Activated CD4-positive, alpha-beta T cell treated with anti-CD3 and anti-CD28 coated beads, Interleukin-2, amount 50 U/mL, for 16 hours (primary cell): Measurements from ENCODE around the gene CEBPZ.
"Not testable (repeated sequence)": the region's sequence is repeated elsewhere in the genome, so short reads cannot be mapped to it uniquely, and the experiment has no call there.

Experiments used
- DNase-seq: peaks from one replicate; pipeline ENCODE4 v3.0.0-alpha.2; 2020

Gene CEBPZ, protein sequence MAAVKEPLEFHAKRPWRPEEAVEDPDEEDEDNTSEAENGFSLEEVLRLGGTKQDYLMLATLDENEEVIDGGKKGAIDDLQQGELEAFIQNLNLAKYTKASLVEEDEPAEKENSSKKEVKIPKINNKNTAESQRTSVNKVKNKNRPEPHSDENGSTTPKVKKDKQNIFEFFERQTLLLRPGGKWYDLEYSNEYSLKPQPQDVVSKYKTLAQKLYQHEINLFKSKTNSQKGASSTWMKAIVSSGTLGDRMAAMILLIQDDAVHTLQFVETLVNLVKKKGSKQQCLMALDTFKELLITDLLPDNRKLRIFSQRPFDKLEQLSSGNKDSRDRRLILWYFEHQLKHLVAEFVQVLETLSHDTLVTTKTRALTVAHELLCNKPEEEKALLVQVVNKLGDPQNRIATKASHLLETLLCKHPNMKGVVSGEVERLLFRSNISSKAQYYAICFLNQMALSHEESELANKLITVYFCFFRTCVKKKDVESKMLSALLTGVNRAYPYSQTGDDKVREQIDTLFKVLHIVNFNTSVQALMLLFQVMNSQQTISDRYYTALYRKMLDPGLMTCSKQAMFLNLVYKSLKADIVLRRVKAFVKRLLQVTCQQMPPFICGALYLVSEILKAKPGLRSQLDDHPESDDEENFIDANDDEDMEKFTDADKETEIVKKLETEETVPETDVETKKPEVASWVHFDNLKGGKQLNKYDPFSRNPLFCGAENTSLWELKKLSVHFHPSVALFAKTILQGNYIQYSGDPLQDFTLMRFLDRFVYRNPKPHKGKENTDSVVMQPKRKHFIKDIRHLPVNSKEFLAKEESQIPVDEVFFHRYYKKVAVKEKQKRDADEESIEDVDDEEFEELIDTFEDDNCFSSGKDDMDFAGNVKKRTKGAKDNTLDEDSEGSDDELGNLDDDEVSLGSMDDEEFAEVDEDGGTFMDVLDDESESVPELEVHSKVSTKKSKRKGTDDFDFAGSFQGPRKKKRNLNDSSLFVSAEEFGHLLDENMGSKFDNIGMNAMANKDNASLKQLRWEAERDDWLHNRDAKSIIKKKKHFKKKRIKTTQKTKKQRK

DNA sequence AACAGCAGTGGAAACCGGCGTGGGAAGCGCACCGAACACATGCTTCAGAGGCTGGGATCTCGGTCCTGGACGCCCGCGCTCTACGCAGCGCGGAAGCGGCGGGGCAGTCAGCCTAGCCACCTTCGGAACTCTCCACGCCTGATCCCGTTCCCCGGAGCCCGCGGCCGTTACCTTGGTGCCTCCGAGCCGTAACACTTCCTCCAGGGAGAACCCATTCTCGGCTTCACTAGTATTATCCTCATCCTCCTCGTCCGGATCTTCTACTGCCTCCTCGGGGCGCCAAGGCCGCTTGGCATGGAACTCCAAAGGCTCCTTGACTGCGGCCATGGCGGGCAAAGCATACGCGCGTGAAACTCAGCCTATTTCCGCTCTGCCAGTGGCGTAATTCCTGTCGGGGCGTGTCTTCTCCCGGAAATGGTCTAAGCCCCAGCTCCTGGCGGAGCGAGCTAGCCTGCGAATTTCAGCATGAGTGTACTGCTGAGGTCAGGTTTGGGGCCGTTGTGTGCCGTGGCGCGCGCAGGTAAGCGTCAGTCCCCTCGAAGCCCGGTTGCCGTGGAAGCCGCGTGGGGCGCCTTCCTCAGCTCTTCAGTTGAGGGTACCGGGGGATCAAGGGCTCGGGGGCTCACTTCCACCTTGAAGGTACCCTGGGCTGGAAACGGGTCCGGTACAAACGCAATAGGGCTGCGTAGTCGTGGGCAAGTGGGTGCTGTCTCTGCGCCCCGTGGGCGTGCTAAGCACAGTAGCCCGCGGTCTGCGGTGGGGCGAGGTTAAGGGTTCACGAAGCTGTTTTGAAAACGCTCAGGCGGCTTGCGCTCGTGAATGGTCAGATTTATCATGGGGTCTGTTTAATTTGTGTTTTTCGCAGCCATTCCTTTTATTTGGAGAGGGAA is at the start of gene CEBPZ, which contains the start of gene NDUFAF7:
Gene CEBPZ (minus strand): TSS at position 356 of the 890 bp plus-strand sequence. CDS start 29 bp downstream, at position 327.
Gene NDUFAF7 (plus strand): TSS at position 418 of the 890 bp plus-strand sequence. CDS start 48 bp downstream, at position 466.
- peak; percentile 94 for DNase-seq

DNA sequence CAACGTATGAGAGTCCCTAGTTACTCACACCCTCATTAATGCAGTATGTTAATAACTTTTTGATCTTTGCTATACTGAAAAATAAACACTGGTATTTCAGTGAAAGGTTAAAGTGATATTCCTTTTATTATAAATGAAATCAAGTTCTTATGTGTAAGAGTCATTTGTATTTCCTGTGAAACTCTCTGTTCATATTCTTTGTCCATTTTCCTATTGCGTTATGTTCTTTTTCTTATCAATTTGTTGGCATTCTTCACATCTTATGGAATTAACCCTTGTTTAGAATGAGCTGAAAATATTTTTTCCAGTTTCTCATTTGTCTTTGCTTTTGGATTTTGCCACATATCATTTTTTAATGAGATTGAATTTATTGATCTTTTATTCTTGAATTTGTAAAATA is 44.9 kb upstream of the CEBPZ start:
- DNase-seq: no peak

DNA sequence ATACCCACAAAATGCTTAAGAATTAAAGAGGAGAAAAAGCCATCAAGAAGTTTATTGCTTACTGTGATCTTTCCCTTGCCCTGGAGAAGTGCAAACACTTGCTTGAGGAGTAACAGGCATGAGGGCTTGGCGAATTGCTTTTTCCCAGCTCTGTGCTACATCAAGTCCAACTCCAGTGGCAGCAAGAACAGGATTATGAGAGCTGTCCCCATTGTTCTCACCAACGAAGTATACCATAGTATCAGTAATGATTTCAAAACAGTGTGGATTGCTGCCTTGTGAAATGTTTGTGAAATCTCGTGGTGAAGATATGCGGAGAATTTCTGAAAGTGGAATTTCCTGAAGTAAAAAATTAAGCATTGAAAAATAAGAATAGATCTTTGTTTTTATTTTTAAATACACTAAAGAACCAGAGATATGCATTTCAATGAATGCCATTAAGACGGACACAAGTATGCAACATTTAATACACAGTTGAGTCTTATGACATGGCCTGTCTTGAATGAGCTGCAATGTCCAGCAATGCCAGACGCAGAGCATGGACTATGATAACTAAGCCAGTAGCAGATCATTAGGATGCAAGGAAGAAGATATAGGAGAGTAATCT is 43.1 kb upstream of the CEBPZ start:
- no peak for DNase-seq

DNA sequence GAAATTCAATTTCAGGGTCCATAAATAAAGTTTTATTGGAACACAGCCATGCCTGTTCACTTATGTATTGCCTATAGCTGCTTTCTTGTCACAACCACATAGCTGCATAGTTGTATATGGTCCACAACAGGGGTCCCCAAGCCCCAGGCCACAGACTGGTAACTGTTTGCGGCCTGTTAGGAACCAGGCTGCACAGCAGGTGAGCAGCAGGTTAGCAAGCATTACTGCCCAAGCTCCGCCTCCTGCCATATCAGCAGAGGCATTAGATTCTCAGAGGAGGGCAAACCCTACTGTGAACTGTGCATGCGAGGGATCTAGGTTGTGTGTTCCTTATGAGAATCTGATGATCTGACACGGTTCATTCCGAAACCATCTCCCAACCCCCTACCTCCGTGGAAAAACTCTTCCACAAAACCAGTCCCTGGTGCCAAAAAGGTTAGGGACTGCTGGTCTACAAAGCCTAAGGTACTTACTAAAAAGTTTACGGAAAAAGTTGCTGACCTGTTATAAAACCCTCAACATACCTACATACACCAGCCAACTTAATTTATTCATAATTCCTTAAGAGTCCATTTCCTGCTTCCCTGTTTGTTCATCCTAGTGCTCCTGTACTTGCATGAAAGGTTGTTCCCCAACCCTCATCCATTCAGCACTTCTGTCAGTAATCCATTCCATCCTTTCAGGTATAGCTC is 40.1 kb upstream of the CEBPZ start:
- no peak for DNase-seq

DNA sequence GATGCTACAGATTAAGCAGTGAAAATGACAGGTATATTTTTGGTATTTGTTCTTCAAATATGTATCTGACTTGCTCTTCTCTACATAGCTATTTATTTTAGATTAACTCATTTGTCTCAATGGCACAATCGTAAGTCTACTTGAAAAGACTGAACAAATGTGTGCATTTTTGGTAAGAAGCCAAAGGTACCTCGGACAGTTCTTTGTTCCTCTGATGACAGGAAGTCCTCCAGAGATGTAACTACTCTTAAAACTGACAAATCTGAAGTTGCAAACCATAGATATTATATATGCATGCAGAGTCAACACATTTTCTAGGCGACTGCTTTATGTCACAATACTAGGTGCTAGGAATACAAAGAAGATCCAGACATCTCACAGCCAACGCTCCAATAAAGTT is 36.7 kb upstream of the CEBPZ start:
- DNase-seq: no peak

DNA sequence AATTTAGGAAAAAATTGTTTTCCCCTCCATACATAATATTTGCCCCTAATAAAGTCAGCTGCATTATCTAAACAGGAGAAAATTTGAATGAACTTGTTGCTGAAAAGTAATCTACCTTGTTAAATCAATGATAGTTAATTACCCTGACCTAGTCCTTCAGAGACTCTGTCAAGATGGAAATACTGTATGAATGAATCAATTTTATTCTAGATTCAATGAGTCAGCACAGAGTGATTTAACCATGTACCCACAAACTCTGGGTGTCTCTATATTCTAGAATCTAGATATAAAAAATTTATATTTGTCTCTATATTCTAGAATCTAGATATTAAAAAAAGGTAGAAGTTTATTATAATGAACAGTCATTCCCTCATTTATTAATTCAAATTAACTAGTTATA is 36.3 kb upstream of the CEBPZ start:
- no peak for DNase-seq

DNA sequence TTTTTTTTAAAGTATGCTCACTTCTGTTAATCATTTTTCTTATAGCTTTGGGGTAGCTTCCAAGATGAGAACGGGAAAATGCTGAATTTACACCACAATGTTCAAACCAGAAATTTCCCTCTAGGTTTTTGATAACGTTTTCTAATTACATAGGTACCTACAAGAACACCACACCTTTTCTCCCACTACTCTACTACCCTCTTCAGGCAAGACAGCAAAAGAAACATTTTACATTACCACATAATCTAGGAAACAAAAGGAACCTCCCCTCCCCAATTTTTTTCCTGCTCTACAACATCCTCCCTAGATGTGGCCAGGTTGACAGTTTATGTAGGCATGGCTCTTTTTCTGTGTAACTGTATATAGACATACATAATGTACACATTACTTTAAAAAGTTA is 32.4 kb upstream of the CEBPZ start:
- DNase-seq: no peak

DNA sequence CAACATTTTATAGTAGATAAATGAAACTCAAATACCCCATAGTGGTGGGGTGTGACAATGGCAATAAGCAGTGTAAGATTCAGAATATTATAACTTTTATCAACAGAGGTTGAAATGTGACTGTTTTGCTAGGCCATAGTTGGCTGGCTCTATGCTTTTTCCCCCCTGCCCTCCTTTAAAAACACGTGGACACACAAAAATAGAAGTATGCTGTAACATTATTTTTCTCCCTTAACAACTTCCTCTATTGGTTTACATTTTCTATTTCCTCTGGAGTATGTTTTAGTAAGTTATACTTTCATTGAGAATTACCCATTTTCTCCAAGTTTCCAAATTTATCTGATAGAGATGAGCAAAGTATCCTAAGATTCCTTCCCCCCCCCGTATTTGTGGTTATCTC is 31.1 kb upstream of the CEBPZ start:
- DNase-seq: no peak

DNA sequence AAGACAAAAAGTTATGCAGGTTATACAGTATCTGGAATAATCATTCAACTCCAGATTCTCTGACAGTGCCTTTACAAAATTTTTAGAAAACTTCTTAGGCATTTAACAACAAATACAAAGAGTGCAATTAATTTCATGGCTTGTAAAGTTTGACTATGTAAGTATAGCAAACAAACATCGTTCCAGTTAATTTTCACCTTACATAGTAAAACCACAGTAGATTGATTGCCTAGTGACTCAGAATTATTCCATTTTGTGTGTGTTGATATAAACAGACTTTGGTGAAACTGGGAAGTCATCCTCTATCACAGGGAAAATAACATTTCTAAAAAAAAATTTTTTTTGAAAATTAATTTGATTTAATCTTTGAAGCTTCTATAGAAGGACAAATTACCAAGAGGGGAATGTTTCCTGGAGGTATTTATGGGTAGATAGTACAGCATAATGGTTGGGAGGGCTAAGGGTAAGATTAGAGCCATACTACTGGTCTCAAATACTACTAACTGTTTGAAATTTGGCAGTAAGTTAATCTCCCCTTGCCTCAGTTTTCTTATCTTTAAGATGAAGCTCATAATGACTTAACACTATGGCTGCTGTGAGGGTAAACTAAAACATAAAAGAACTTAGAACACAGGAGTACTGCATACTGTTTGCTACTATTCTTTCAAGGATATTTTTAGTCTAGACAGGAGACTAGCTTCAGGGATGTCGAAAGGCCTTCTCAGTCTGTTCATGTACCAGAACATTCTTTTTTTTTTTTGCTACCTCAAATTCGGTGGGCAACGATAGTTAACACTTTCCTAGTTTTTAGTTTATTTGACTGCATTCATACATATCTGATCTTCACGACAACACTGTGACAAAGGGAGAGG is 19.7 kb upstream of the CEBPZ start:
- DNase-seq: no peak

DNA sequence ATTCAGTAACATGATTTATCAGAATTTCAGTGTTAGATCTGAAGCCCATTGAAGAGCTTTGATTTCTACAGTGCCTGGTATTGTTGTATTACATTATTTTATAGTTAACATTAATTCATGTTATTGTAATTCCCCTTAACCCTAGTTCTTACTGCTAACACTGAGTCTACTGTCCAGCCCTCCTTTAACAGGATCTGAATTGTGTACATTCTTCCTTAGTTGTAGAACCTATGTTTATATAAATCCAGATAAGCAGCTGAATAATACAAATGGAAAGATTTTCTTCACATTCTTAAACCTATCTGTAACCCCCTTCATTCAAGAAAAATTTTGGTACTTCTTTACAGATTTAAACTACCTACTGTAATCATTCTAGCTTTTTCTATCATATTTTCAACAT is 14.8 kb upstream of the CEBPZ start:
- DNase-seq: no peak

DNA sequence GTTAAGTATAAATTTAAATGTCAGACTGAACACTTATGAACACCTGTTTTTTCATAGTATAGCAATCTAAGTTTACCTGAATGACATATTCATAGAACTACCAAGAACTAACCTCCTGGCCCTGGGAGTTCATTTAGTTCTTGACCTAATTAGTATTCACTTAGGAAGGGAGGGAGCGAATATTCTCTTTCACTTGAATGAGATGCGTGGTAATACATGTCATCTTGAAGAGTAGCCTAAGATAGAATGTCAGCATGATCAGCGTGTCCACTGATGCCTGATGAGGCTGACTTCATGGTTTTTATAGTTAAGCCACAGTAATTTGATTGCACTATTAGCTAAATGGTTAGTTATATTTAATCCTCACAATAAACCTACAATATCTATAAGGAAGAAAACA is 13.4 kb upstream of the CEBPZ start:
- no peak for DNase-seq

DNA sequence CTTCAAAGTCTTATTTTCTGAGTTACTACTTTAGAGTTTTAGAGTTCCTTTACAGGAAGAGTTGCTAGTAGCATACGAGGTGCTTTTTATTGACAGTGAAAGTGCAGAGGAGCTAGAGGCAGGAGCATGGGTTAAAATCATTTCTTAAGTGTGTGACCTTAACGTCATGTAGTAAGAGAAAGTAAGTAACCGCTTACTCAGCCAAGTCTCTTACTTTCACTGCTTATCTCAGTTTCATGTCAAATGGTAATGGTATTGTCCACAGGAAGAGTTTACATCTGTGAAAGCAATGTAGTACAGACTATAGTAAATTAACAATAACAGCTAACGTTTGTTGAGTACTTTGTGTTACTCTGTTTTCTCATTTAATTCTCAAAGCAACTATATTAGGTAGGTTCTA is 12.6 kb upstream of the CEBPZ start:
- DNase-seq: peak; percentile 50

DNA sequence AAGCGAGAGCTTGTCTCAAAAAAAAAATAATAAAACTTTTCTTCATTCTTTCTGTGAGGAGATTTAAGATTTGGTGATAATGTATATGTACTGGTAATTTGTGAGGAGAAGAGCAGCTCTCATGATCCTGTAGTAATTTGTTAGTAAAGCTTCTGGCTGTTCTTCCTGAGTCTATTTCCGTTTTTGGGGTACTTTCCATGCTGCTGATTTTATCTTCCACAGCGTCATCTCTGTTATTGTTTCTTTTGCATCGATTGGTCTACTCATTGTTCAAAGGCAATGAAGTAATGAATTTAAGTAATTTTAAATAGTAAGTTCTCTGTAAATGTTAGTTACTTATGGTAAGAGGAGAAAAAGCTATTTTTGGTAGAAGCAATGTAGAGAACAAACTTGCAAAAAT is 12.0 kb upstream of the CEBPZ start:
- no peak for DNase-seq

DNA sequence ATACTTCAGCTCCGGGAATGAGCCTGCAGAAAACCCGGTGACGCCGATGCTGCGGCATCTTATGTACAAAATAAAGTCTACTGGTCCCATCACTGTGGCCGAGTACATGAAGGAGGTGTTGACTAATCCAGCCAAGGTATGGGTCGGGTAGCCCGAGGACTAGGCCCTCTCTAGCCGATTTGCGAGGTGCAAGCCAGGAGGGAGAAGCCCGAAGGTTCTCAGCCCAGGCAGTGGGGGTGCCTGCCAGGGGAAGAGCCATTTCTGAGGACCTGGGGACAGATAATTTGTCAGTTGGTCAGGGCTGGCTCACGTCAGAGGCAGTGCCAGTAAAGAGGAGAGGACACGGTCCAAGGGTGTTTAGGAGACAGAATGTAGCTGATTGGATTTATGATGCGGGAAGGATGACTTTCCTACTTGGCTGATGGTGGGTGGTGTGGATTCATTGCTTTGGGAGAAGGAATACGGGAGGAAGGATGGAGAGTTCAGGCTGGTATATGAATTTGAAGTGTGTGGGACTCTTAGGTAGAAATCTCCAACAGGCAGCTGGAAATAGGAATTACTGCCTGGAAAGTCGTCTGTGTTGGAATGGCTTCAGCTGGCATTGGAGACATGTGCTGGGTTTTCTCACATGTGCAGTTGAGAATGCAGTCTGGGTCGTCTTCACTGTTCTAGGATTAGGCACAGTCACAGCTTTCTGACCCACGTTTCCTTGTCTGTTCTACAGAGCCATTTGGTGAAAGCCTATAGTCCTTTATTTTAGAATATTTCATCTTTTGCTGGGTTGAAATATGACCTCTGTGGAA is 936 bp upstream of the CEBPZ start:
- no peak for DNase-seq

DNA sequence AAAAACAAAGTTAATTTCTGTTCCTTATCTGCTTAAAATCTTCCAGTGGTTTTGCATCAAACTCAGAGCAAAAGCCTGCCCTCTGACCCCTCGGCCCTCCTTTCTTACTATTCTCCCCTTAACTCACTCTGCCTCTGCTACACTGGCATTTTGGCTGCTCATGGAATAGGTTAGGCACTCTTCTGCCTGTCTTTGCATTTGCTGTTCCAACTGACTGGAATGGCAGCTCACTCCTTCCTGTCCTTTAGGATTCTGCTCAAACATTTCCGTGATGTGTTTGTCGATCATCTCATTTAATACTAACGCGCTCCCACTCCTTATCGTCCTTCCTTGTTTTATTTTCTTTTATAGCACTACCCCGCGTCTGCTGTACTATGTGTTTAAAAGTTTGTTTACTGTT is 815 bp downstream of the CEBPZ start:
- no peak for DNase-seq

DNA sequence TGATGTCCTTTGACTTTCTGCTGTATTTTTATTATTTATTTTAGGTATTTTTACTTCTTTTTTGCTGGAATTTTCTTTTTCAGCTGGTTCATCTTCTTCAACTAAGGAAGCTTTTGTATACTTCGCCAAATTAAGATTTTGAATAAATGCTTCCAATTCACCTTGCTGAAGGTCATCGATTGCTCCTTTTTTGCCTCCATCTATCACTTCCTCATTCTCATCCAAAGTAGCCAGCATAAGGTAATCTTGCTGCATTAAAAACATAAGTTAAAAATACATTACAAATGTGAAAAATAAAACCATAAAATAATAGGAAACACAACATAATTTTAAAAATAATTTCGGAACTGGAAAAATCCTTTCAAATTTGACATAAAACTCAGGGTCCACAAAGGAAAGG is 2.6 kb downstream of the CEBPZ start:
- DNase-seq: no peak

DNA sequence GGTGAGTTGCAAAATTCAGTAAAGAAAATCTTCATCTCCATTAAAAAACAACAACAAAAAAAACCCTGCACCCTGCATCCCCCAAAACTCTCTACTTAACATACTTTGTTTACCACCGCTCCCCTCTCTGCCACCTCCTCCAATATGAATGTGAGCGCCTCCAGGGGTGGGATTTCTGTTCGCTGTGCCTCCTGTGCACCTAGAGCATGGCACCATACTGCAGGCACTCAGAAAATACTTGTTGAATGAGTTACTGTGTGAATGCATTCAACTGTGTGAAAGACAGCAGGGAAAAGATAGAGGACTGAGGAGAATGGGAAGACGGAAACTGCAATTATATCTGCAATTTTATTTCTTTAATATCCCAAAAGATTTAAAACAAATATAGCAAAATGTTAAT is 4.5 kb downstream of the CEBPZ start:
- DNase-seq: no peak

DNA sequence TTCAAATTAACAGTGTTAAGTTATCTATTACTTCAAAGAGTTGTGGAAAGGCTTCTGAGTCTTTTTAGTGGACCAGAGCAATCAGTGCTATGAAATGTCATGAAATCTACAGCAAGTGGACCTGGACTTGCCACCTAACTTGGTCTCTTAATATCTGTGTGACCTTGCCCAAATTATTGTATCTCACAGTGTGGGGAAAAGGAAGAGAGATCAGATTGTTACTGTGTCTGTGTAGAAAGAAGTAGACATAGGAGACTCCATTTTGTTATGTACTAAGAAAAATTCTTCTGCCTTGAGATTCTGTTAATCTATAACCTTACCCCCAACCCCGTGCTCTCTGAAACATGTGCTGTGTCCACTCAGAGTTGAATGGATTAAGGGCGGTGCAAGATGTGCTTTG is 6.3 kb downstream of the CEBPZ start:
- DNase-seq: not testable (repeated sequence)

DNA sequence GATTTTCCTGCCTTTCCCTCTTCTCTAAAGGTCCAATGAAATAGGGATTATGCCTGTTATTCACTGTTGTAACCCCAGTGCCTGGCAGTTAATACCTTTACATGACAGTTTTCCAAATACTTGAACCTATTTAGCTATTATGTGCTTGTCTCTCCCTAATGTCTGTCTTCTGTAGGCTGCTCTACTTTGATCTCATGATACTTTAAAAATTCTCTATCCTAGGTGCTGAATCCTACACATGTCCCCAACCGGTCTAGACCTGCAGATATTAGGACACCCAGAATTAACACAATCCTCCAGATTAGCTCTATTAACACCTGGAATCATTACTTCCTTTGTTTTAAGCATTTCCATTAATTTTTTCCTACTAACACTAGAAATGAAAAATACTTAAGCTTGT is 7.3 kb downstream of the CEBPZ start:
- no peak for DNase-seq

DNA sequence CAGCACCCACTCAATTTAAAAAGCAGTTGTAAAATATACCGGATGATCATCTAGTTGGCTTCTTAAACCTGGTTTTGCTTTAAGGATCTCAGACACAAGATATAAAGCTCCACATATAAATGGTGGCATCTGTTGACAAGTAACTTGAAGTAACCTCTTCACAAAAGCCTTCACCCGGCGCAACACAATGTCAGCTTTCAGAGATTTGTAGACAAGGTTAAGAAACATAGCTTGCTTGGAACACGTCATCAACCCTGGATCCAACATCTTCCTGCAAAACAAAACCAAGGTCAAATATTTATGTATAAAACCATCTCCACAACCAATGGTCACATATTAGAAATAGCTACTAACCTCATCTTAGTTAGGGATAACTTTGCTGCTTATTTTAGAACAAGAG is 8.3 kb downstream of the CEBPZ start:
- DNase-seq: no peak
